Ovary (tissue), 9 donors: Measurements from ENCODE around the gene MRPS23. TPM values are rescaled to one million over a fixed set of nuclear protein-coding genes. Genes with fewer than 3 reads are reported as not detected.

Source experiments
- DNase-seq, 5 donors: peaks; one replicate each; pipeline ENCODE4 v3.0.0-alpha.2; 2019 to 2020
- H3K27ac ChIP-seq, 2 donors: fragments of 200-600 bp; one replicate each; pipeline versions ENCODE4 v1.5.1 to v1.8.0; 2019 to 2022
- H3K27me3 ChIP-seq: fragments of 200-600 bp; one replicate; pipeline ENCODE4 v1.8.0; 2022
- H3K36me3 ChIP-seq: fragments of 200-600 bp; sonication (generic); one replicate; pipeline ENCODE4 v1.5.1; 2019
- H3K4me1 ChIP-seq: one replicate; pipeline ENCODE4 v1.8.1; 2013; ENCODE audit warnings: mild to moderate bottlenecking, moderate library complexity; ENCODE audit not compliant: insufficient read depth
- H3K4me3 ChIP-seq: fragments of 200-600 bp; sonication (generic); one replicate; pipeline ENCODE4 v1.5.1; 2017
- H3K9me3 ChIP-seq, 2 donors: fragments of 200-600 bp in 1 of 2; sonication (generic) in 1 of 2; one replicate each; pipeline versions ENCODE4 v1.5.1 to v1.8.1; 2013 to 2019; ENCODE audit warnings: mild to moderate bottlenecking in 1 of 2, moderate library complexity in 1 of 2
- CTCF ChIP-seq, 3 donors: fragments of 450-650 bp in 2 of 3; fragments of 200-600 bp in 1 of 3; IDR thresholded peaks; one replicate each; pipeline versions ENCODE4 v1.5.1 to v1.8.0; 2016 to 2022; ENCODE audit warnings: antibody characterized with exemption in 3 of 3, mild to moderate bottlenecking in 1 of 3
- EP300 ChIP-seq: sonication (generic); formaldehyde crosslinking; IDR thresholded peaks from one replicate; pipeline ENCODE4 v1.6.1; 2017; ENCODE audit warnings: antibody characterized with exemption
- POLR2A ChIP-seq: fragments of 450-650 bp; IDR thresholded peaks from one replicate; pipeline ENCODE4 v1.6.1; 2017; ENCODE audit warnings: antibody characterized with exemption, mild to moderate bottlenecking, moderate library complexity
- WGBS, 3 donors: extraction: QIAGEN DNeasy Blood & Tissue Kit in 1 of 3; methylation state at CpG; one replicate each; pipeline versions ENCODE4 v1.1.5 to v1.1.7; 2013 to 2017; 5-methylcytosine and 5-hydroxymethylcytosine counted together
- intact Hi-C, 4 donors: fragments of 100-400 bp; cut with DNase I; formaldehyde crosslinking; loops; one replicate each; pipeline versions ENCODE4 v1.11.0 to v1.15.1; 2022 to 2023
- polyA plus RNA-seq, 2 donors: library from polyadenylated mRNA; stranded (reverse); fragments of 200-250 nt in 1 of 2; fragments of 350-450 nt in 1 of 2; fragmentation: Illumina TruSeq in 1 of 2; extraction: RNeasy Lipid Tissue Mini Kit (QIAGEN cat#74804) in 1 of 2; gene quantifications; one replicate each; pipeline ENCODE4 v1.2.3, GENCODE V29; 2013 to 2014
- total RNA-seq, 7 donors: library from RNA; depleted of rRNA in 2 of 7; stranded (reverse); fragments of >200 nt in 2 of 7; fragmentation: NEBNext Ultra II Directional in 3 of 7; extraction: Animal tissue kit (Norgen Biotek cat#: 25700) in 3 of 7; gene quantifications; one replicate each; pipeline versions ENCODE4 v1.1.0 to v1.2.4, GENCODE V29; 2016 to 2023
- donor health status: DM: no; HTN: no; CAD: no; lungs with moderate emphysema.
- donor health status: DM: no; HTN: no; CAD: no.
- donor health status: Bipolar disorder and iron deficiency.
- donor health status: DM: yes; HTN: yes; CAD: no.
- donor health status: DM: no; HTN: no; CAD: no.
- donor health status: DM: yes; HTN: yes; CAD: no.

MRPS23 gene
- total and polyA plus RNA-seq, 9 donors = 12.2 to 37.9 (median 31.1) TPM

- Histone ChIP-seq H3K27me3 (no peaks in the 10 kb centered on the region), H3K9me3 (no peaks in the 10 kb centered on the region), H3K4me3 (peak overlapping the region; percentile 23), H3K27ac (peak overlapping the region in 1 of 2 donors; percentile 78), H3K36me3 (no peaks in the 10 kb centered on the region), H3K4me1 (peaks cover 25% of the 10 kb centered on the region)
- WGBS, 3 donors = 31 to 32% (median 31%) methylated on average over 7 of the region's 7 CpGs
- DNase-seq = no peak
- intact Hi-C loops = loop anchor here in 1 of 4 donors (5.0 kb wide), 1 partner anchor 78 kb away; no protein-coding TSS in a partner anchor
- TF ChIP-seq EP300 (no peak), POLR2A (no peak), CTCF (IDR thresholded peaks at IDR 0.05) (no peak)
Observed at GRCh38 chr17:57874058-57874419, 24.2 kb upstream of the MRPS23 start.

- 88 to 91% (median 89%) methylated on average over 16 of the region's 16 CpGs for WGBS, 3 donors
- no peaks in the 10 kb centered on the region for H3K9me3 ChIP-seq
- intact Hi-C loops = loop anchor here in 1 of 4 donors (5.0 kb wide), 1 partner anchor 79 kb away; no protein-coding TSS in a partner anchor
- H3K4me1 ChIP-seq = peaks cover 28% of the 10 kb centered on the region
- H3K27ac ChIP-seq = peak overlapping the region in 1 of 2 donors; percentile 78
- no peaks in the 10 kb centered on the region for H3K27me3 ChIP-seq
- no peak for DNase-seq
- no peaks in the 10 kb centered on the region for H3K36me3 ChIP-seq
- TF ChIP-seq EP300 = no peak
- no peak for TF ChIP-seq POLR2A
- TF ChIP-seq CTCF (IDR thresholded peaks at IDR 0.05) = no peak
- no peak overlapping the region for H3K4me3 ChIP-seq
Observed at GRCh38 chr17:57873261-57874057, 23.6 kb upstream of the MRPS23 start.

GRCh38 chr17:57872536-57872935 lies 22.7 kb upstream of the MRPS23 start:
- DNase-seq = no peak
- Histone ChIP-seq H3K27me3 (no peaks in the 10 kb centered on the region), H3K4me3 (no peak overlapping the region), H3K9me3 (no peaks in the 10 kb centered on the region), H3K36me3 (no peaks in the 10 kb centered on the region), H3K4me1 (peaks cover 30% of the 10 kb centered on the region), H3K27ac (no peak overlapping the region)
- TF ChIP-seq CTCF (IDR thresholded peaks at IDR 0.05) (no peak), POLR2A (no peak), EP300 (no peak)
- 88% methylated on average over 14 of the region's 14 CpGs for whole genome bisulfite sequencing, 3 donors
- intact Hi-C loops = loop anchor here in 1 of 4 donors (5.0 kb wide), 1 partner anchor 80 kb away; no protein-coding TSS in a partner anchor

- no peak for DNase-seq
- no peaks in the 10 kb centered on the region for H3K36me3 ChIP-seq
- no peak overlapping the region for H3K27ac ChIP-seq
Observed at GRCh38 chr17:57871863-57872262, 22.0 kb upstream of the MRPS23 start.

More at GRCh38 chr17:57871863-57872262, 22.0 kb upstream of the MRPS23 start:
- WGBS, 3 donors = 76 to 91% (median 90%) methylated on average over 8 of the region's 8 CpGs
- intact Hi-C loops = loop anchor here in 1 of 4 donors (5.0 kb wide), 1 partner anchor 80 kb away; no protein-coding TSS in a partner anchor
- H3K27me3 ChIP-seq = no peaks in the 10 kb centered on the region
- TF ChIP-seq POLR2A (no peak), EP300 (no peak), CTCF (IDR thresholded peaks at IDR 0.05) (no peak)
- H3K9me3 ChIP-seq = no peaks in the 10 kb centered on the region
- no peak overlapping the region for H3K4me3 ChIP-seq
- peaks cover 30% of the 10 kb centered on the region for H3K4me1 ChIP-seq
